Skeletal muscle cell (primary cell): ENCODE data around the gene PLAAT2.
"Not testable (repeated sequence)": the region's sequence is repeated elsewhere in the genome, so short reads cannot be mapped to it uniquely, and the experiment has no call there.

ENCODE experiments used
- DNase-seq: peaks from one replicate; pipeline ENCODE4 v3.0.0-alpha.2; 2010; ENCODE audit warnings: low read depth
- H3K4me3 ChIP-seq: 2 replicates; pipeline ENCODE4 v1.5.1; 2011; ENCODE audit warnings: low read depth, mild to moderate bottlenecking, control low read depth, low read length, moderate library complexity

PLAAT2 gene

DNA sequence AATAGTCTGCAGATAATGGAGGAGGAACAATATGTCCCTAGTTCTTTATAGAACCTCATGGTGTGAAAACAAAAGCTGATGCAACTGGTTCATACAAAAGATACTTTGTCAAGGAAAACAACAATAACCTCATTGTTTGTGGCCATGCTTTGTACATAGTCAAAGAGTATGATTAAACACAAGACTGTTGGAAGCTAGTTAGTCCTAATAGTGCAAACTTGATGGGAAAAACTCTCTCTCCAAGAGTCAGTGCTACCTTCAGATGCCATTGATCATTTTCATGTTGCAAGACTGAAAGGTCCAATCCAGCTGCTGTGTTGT is 20.1 kb upstream of the PLAAT2 start:
- no peak for DNase-seq
- no peak overlapping the region for H3K4me3 ChIP-seq

DNA sequence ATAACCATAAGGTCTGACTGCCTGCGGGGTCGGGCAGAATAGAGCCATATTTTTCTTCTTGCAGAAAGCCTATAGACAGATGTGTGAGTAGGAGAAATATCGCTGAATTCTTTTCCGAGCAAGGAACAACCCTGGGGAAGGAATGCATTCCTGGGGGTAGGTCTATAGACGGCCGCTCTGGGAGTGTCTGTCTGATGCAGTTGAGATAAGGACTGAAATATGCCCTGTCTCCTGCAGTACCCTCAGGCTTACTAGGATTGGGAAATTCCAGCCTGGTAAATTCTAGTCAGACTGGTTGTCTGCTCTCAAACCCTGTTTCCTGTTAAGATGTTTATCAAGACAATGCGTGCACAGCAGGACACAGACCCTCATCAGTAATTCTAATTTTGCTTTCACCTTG is 18.0 kb upstream of the PLAAT2 start:
- not testable (repeated sequence) for DNase-seq, H3K4me3 ChIP-seq

DNA sequence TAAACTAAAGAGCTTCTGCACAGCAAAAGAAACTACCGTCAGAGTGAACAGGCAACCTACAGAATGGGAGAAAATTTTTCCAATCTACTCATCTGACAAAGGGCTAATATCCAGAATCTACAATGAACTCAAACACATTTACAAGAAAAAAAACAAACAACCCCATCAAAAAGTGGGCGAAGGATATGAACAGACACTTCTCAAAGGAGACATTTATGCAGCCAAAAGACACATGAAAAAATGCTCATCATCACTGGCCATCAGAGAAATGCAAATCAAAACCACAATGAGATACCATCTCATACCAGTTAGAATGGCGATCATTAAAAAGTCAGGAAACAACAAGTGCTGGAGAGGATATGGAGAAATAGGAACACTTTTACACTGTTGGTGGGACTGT is 15.7 kb upstream of the PLAAT2 start:
- not testable (repeated sequence) for H3K4me3 ChIP-seq, DNase-seq

DNA sequence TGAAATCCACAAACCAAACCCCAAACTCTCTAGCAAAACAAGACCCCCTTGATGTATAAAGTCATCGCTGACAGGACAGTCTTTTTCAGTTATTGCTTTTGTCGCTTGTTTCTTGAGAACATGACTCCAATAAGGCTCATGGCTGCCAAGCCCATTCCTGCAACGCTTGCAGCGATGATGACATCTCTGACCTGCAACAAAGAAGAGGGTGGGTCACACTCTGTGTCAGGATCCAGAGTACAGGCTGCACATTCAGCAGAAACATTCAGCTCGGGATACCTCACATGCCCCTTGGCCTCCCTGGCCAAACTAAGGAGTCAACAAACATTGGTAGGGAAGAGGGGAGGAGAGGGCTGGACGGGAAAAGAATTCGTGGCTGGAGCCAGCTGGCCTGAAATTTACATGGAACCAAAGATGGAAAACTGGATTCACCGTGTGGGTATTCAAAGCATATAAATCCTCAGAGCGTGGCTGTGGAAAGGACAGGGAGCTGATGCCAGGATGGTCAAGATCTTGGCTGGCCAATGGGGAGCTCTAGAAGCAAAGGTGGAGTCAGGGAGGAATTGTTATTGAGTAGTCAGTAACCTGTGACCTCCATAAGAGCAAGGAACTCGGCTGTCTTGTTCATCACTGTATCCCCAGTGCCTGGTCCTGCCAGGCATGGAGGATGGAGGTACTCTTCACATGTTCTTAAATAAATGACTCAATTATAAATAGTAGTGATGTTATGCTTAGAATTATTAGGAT is 11.8 kb upstream of the PLAAT2 start:
- DNase-seq, result no peak
- H3K4me3 ChIP-seq, result peak overlapping the region; percentile 27

DNA sequence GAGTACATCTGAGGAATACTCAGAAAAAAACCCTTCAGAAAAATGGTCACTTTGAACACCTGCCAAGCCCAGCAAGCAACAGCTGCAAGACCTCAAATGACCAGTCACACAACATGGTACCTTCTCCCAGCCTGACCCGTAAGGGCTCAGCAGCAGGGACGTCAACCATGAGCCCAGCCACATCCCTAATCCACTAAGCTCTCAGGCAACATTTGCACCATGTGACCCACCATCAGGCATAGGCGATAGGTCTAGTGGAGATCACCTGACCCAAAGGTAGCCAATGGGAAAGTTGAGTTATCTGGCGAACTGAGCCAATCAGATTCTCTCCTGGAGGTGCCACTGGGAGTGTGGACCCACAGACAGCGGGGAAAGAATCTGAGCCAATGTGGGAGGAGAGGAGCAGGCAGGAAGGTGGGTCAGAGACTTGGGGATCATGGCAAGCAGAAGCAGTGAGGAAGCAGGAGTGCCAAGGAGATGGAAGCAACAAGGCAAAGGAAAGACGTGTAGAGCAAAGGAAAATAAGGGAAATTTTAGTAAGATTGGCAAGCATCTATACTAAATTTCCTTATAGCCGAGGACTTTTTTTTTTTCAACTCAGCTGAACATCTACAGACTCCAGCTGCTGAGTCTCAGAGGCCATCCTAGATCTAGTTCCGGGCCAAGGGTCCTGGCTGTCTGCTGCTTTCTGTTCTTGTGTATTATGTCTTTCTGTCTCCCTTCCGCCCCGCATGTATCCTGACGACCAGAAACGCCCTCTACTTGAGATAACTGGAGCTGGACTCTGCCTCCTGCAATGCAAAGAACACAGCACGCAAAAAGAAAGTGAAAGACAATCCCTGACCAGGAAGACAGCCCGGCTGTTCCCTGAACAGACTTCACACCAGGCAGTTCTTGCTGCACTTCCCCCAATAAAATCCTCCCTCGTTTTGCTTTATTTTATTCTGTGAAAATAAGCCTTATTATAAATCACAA is 11.0 kb upstream of the PLAAT2 start:
- peak; percentile 46 for DNase-seq
- H3K4me3 ChIP-seq, result peak overlapping the region; percentile 27

DNA sequence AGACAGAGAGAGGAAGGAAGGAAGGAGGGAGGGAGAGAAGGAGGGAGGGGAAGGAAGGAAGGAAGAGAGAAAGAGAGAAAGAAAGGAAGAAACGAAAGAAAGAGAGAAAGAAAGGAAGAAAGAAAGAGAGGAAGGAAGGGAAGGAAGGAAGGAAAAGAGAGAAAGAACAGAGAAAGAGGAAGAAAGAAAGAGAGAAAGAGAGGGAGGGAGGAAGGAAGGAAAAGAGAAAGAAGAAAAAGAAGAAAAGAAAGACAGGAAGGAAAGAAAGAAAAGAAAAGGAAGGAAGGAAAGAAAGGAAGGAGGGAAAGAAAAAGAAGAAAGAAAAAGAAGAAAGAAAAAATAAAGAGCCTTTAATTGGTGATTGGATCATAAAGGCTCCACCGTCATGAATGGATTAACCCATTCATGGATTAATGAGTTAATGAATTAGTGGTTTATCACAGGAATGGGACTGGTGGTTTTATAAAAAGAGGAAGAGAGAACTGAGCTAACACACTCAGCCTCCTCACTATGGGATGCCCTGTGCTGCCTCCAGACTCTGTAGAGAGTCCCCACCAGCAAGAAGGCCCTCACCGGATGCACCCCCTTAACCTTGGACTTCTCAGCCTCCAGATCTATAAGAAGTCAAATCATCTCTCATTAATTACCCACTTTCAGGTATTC is 9.0 kb upstream of the PLAAT2 start:
- no peak for DNase-seq
- H3K4me3 ChIP-seq, result no peak overlapping the region

DNA sequence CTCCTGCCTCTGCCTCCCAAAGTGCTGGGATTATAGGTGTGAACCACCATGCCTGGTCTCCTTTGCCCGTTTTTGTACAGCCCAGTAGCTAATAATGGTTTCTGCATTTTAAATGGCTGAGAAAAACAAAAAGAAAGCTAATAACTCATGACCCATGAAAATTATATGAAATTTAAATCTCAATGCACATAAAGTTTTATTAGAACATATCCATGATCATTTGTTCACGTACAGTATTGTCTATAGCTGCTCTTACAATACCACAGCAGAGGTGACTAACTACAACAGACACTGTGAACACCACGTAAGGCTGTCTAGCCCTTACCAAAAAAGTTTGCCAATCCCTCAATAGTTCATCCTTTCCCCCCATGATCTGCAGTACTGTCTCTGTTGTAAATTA is 6.4 kb upstream of the PLAAT2 start:
- no peak overlapping the region for H3K4me3 ChIP-seq
- no peak for DNase-seq

DNA sequence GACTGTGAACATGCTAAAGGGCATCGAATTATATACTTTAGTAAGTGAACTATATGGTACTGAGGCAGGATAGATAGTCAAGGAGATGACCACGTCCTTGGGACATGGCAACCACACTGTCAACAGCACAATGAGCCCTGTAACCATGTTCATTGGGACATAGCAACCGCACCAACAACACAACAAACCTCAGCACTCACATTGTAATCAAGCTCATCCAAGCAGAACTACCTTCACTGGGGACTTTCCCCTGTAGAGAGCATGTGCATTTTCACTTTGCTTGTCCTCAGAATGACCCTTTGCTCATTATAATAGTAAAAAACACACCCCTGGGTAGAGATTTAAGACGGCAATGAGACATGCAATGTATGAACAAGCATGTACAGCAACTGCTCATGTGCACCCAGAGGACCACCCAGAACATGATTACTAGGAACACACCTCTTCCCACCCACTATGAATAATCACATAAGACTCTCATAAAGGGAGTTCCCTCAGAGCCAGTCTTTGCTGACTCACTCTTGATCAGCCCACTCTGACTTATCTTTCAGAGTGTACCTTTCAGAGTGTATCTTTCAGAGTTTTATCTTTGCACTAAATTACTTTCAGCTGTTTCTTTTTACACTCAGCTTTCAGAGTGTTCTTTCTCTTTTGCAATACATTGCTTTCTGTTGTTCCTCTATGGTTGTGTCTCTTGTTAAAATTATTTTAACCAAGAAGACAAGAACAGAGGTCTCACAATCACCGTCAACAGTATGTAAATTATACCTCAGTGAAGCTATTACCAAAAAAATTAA is 4.1 kb upstream of the PLAAT2 start:
- DNase-seq, result peak; percentile 67
- no peak overlapping the region for H3K4me3 ChIP-seq

DNA sequence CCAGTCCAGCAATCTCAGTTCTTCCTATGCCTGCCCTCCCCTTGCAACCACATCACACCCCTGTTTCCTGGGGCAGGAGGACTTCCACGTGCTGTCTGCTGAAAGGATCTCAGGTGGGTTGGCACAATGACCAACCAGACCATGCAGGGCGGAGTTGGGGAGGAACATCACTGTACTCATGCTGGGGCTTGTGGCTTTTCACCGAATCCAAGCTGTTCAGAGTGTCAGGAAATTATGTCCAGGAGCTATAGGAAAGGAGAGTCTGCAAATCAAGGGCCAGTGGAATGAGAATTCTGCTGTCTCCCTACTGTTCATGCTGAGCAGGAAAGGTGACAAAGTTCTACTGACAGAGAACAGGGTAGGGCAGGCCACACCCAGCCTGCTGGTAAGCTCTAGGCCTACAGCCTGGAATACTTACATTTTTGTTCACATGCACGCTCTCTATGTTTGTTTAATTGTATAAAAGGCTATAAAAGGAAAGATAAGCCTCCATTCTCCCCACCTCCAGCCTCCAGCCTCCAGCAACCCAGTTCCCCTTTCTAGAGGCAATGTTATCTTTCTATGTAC is 1.7 kb upstream of the PLAAT2 start:
- H3K4me3 ChIP-seq, result no peak overlapping the region
- no peak for DNase-seq

DNA sequence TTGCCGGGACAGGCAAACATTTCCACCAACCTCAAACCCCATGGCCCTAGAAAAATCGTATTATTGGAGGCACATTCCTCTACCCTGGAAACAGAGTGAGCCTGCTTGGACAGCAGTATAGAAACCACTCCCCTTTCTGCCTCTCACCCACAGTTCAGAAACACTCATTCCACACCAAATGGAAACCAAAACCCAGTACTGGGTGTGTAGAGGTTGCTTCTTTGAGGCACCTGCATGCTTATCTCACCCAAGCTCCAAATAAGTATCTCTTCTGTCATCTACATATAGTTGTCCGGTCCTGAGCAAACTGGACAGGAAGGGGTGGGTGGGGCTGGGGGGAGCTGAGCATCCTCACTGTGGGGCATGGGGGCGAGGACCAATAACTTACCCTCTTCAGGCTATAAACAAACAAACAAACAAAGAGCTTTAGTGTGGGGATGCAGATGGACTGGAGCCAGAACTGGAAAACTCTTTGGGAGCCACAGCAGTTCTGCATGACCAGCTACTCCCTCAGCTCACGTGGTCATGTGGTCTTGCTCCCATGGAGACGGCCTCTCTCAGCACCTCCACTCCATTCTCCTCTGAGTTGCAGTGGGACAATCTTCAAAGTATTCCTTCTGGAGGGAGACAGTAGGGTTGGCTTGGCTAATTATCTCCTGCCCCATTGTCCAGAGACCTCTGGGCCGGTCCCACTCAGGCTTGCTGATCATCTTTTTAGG is 1.0 kb upstream of the PLAAT2 start:
- DNase-seq, result no peak
- no peak overlapping the region for H3K4me3 ChIP-seq

DNA sequence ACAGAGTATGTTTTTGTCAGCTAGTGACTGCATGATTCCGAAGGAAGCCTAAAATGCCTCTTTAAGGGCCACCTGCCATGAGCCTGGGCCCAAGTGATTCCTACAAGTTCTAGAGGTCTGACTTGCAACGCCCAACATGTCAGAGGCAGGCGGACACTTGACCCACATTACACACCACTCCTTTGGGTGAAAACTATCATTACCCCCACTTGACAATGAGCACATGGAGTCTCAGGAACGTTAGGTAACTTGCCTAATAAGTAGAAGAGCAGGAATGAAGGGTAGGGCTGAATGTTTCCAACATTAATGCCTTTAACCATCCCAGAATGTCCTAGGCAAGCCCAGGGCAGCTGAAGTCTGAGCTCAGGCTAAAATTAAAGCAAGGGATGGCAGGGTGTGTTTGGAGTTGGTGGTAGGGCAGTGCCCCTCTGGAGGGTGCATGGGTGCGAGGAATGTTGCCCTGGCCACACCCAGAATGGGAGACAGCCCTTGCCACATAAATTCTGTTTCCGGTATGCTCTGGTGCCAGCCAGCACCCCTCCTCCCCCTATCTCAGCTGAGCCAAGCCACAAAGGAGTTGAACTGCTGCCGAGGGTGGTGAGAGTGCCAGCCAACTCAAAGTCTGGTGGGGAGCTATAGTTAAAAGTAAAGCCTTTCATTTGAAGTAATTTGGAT is 2.5 kb downstream of the PLAAT2 start:
- DNase-seq, result no peak
- no peak overlapping the region for H3K4me3 ChIP-seq

DNA sequence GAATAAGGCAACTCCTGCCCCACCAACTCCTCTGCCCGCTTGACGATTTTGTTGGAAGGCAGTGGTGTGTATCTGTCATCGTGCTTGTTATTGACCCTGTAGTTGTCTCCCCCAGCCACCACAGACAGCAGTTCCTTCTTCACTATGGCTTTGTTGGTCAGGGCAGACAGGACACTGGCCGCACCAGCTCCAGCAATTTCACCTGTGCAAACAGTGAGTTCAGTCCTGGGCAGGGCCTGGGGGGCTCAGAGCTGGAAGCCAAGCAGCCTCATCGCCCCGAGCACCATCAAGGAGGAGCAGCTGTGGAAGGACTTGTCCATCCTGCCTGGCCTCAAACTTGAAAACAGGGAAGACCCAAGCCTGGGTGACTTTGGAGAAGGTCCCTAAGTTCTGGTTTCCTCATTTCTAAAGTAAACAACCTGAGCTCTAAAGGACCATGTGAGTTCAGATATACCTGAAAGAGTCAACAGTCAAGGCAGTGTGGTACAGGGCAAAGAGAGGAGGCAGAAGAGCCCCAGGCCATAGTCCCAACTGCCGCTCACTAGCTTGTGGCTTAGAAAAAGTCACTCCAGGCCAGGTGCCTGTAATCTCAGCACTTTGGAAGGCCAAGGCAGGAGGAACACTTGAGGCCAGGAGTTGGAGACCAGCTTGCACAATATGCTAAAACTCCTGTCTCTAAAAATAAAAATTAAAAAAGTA is 4.6 kb downstream of the PLAAT2 start:
- H3K4me3 ChIP-seq, result no peak overlapping the region
- DNase-seq, result no peak

DNA sequence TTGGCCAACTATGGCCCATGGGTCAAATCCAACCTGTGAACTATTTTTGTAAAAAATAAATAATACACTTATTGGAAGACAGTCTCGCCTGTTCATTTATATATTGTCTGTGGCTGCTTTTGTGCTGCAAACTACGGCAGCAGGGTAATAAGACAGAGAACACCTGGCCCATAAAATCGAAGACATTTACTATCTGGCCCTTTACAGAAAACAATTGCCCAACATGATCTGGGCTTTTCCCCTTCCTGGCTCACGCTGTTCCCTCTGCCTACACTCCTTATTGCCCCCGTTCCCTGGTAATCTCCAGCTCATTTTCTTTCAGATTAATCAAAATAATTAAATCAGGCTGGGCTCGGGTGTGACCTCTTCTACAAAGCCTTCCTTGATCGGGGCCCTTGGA is 5.6 kb downstream of the PLAAT2 start:
- H3K4me3 ChIP-seq, result no peak overlapping the region
- DNase-seq, result no peak

DNA sequence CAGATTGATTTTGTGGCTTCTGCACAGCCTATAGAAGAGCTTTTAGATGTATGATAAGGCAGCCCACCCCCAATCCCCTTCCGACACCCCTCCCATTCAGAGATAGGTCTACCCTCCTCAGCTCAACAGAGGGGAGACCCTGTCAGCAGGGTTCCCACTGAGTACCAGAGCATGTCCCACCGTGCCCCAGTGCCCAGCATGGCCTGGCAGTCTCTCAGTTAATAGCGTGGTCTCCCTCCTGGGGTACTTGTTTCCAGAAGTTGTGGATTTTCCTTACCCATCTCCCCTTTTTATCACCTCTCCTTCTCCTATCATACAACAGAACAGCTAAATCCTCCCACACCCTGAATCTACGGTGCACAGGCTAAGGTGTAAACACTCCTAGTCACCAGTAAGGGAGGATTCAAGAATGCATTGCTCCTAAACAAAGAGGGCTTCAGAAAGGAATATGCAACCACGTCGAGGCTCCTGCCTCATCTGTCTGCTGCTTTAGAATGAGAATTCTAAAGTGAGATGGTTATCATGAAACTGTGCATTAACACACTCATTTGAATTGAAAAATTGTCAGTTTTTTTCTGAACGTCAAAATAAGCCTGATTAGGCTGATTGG is 6.7 kb downstream of the PLAAT2 start:
- DNase-seq, result no peak
- H3K4me3 ChIP-seq, result no peak overlapping the region

DNA sequence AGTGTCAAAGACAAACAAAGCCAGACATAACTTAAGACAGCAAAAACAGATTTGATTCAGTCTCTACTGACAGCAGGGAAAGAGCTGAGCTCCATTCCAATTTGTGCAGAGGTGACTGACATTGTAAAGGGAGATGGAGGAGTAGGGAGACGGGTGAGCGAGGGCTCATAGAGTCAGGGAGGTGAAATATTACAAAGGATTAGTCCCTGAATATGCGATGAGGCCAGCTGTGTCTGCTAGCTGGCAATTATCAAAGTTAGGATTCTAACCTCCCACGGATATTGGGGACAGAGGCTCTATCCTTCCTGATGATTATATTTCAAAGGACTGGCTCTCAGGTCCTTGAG is 8.3 kb downstream of the PLAAT2 start:
- H3K4me3 ChIP-seq, result no peak overlapping the region
- no peak for DNase-seq

DNA sequence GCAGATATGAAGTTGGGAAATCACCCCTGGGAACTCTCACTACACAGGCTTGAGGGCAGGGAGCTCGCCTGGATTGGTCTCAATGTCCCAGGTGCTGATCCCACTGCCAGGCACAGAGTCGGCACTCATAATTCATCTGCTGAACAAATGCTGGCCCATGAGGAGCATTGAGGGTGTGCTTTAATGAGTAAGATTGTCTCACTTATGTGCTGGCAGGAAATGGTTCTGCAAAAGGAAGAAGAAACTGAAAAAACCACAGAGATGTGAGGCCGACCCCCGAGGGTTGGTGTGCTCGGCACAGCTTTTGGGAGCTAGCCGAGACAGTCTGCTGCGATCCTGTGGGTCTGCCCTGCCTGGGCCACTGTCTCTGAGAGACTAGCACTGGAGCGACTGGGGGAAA is 9.4 kb downstream of the PLAAT2 start:
- no peak overlapping the region for H3K4me3 ChIP-seq
- DNase-seq, result no peak

DNA sequence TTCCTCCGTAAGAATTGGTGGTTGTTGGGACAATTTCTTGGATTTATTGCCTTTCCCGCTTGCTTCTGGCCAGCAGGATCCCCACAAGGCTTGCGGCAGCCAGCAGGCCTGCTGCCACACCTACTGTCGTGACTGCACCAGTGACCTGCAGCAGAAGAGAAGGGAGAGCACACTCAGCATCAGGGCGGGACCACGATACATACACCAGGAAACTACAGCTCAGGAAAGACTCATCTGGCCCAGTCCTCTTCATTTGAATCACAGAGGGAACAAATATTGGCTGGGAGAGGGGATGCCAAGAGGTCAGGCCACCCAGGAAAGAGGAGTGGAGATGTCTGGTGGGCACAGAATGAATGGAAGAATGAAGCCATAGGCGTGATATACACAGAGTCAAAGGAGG is 10.3 kb downstream of the PLAAT2 start:
- H3K4me3 ChIP-seq, result no peak overlapping the region

More for the DNA sequence above, 10.3 kb downstream of the PLAAT2 start:
- no peak for DNase-seq
